ENCODE results near the gene CPN2. TPM values are rescaled to one million over a fixed set of nuclear protein-coding genes. Genes with fewer than 3 reads are reported as not detected.

CPN2 gene
- total RNA-seq, 4 donors from 2014 or later: 0.15 TPM; not detected in 3

DNA sequence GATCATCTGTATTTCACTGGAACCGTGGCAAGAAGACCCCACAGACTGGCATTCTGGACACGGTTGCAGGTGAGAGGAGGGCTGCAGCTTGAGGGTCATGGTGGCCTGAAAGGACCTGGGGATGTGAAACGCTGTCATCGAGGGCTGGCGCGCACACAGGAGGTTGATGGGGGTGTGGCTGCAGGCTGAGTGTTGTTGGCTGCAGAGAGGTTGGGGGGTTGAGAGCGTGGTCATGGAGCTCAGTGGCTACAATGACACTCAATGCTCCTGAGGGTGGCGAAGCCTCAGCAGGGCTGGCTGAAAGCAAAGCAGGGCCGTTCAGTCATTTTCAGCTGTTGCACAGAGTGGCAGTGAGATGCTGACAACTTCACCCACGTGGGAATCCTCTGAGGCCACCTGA, 21.0 kb downstream of the CPN2 start:
- TF ChIP-seq, protein P1, sequence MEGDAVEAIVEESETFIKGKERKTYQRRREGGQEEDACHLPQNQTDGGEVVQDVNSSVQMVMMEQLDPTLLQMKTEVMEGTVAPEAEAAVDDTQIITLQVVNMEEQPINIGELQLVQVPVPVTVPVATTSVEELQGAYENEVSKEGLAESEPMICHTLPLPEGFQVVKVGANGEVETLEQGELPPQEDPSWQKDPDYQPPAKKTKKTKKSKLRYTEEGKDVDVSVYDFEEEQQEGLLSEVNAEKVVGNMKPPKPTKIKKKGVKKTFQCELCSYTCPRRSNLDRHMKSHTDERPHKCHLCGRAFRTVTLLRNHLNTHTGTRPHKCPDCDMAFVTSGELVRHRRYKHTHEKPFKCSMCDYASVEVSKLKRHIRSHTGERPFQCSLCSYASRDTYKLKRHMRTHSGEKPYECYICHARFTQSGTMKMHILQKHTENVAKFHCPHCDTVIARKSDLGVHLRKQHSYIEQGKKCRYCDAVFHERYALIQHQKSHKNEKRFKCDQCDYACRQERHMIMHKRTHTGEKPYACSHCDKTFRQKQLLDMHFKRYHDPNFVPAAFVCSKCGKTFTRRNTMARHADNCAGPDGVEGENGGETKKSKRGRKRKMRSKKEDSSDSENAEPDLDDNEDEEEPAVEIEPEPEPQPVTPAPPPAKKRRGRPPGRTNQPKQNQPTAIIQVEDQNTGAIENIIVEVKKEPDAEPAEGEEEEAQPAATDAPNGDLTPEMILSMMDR (IDR thresholded peaks at IDR 0.05): no peak
- TF ChIP-seq POLR2A (IDR thresholded peaks at IDR 0.05): no peak
- Histone ChIP-seq H3K36me3 (no peaks in the 10 kb centered on the region), H3K4me3 (no peak overlapping the region), H3K4me1 (no peaks in the 10 kb centered on the region), H3K27me3 (no peaks in the 10 kb centered on the region), H3K27ac (no peak overlapping the region), H3K9me3 (no peaks in the 10 kb centered on the region)
- no peak for DNase-seq
- intact Hi-C loops (cut with DNase I; ENCODE audit: low total_unique reads): no loop called here

DNA sequence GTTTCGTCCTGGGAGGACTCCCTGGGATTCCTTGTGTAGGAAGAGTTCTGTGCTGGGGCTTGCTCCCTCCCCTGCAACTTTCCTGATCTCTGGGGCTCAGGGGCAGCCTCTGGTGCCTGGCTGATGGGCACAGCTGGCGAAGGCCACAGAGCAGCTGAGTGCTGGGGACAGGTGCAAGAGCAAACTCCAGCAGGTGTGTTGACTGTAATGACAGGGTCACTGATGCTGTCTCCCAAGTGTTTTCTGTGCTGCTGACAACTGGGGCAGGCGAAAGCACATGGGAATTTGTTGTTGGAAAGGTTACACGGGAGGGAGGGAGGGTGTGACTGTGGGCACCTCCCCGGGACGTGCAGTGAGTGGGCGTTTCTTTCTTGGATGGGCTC, 21.6 kb downstream of the CPN2 start:
- H3K36me3 ChIP-seq: no peaks in the 10 kb centered on the region
- H3K4me1 ChIP-seq: no peaks in the 10 kb centered on the region
- H3K9me3 ChIP-seq: no peaks in the 10 kb centered on the region
- H3K4me3 ChIP-seq: no peak overlapping the region
- intact Hi-C loops (cut with DNase I; ENCODE audit: low total_unique reads): no loop called here
- no peak overlapping the region for H3K27ac ChIP-seq
- H3K27me3 ChIP-seq: no peaks in the 10 kb centered on the region
- TF ChIP-seq, protein P1 (IDR thresholded peaks at IDR 0.05): no peak
- TF ChIP-seq POLR2A (IDR thresholded peaks at IDR 0.05): no peak
- DNase-seq: no peak

DNA sequence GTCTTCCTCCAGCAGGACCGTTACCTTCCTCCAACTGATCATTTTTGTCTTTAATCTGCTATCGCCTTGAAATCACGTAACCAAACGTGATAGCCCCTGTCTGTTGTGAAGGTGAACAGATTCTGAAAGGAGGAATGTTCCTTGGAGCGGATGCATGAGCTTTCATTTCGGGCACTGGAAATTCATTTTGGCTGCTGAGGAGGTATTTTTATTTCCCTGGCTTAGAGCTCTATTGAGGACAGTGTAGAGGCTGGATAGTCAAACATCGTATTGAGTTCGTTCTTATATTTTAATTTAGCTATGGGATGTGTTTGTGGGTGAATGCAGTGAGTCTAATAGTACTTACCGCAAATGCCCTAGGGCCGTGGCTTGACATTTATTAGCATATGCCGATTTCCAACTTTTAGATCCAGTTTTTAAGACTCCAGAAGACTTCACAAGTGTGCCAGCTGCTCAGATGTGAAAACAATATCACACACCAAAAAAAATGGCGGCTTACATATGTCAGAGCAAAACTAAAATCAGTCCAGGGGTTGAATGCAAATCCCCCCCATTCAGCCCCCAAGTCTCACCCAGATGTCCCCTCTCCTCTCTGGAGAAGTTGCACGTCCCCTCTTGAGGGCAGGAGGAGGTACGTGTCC, 22.1 kb downstream of the CPN2 start:
- Histone ChIP-seq H3K27ac (no peak overlapping the region), H3K4me1 (no peaks in the 10 kb centered on the region), H3K9me3 (no peaks in the 10 kb centered on the region), H3K27me3 (no peaks in the 10 kb centered on the region), H3K4me3 (no peak overlapping the region), H3K36me3 (no peaks in the 10 kb centered on the region)
- TF ChIP-seq, protein P1 (IDR thresholded peaks at IDR 0.05): no peak
- intact Hi-C loops (cut with DNase I; ENCODE audit: low total_unique reads): no loop called here
- no peak for DNase-seq

DNA sequence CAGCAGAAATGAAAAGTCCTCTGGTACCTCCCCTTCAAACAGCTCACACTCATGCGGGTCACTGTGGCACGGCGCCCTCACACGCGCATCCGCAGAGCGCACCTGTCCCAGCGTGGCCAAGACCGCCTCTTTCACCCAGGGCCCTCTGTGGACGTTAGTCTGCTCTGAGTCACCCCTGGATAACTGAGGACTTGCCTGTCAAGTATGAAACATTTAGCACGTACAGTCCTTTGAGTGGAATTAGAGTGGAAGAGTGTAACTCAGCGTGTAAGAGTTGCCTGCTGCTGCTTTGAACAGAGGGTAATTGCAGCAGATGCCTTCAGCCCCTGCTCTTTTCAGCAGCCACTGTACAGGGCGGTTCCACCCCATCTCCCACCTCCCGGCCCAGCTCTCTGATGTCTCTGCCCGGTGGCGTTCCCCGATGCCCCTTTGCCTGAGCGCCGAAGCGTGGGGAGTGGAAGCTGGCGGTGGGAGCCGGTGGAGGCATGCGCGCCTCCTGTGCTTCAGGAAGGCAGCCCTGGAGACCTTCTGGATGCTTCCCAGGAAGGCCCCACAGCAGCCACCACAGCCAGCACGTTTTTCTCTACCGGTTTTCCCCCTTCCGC, 23.0 kb downstream of the CPN2 start:
- DNase-seq: no peak
- H3K36me3 ChIP-seq: no peaks in the 10 kb centered on the region
- no peak overlapping the region for H3K4me3 ChIP-seq
- H3K27ac ChIP-seq: no peak overlapping the region
- no peaks in the 10 kb centered on the region for H3K4me1 ChIP-seq
- no peaks in the 10 kb centered on the region for H3K9me3 ChIP-seq
- H3K27me3 ChIP-seq: no peaks in the 10 kb centered on the region
- TF ChIP-seq, protein P1 (IDR thresholded peaks at IDR 0.05): no peak
- TF ChIP-seq POLR2A (IDR thresholded peaks at IDR 0.05): no peak
- intact Hi-C loops (cut with DNase I; ENCODE audit: low total_unique reads): no loop called here

DNA sequence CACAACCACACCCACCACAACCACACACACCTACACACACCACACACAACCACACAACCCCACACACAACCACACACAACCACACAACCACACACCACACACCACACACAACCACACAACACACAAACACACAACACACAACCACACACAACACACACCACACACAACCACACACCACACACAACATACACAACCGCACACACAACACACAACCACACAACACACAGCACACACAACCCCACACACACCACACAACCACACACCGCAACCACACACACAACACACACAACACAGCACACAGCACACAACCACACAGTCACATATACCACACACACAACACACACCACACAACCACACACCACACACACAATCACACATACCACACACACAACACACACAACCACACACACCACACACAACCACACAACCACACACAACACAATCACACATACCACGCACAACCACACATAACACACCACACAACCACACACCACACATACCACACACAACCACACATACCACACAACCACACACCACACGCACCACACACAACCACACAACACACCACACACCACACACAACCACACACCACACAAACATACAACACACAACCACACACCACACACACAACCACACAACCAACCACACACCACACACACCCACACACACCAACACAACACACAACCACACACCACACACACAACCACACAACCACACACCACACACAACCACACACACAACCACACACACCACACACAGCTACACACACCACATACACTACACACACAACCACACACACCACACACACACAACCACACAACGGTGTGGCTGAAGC, 23.7 kb downstream of the CPN2 start:
- H3K4me3 ChIP-seq: no peak overlapping the region
- no peaks in the 10 kb centered on the region for H3K27me3 ChIP-seq
- no peaks in the 10 kb centered on the region for H3K36me3 ChIP-seq
- DNase-seq: no peak
- H3K9me3 ChIP-seq: no peaks in the 10 kb centered on the region
- no peaks in the 10 kb centered on the region for H3K4me1 ChIP-seq
- TF ChIP-seq, protein P1 (IDR thresholded peaks at IDR 0.05): no peak
- TF ChIP-seq POLR2A (IDR thresholded peaks at IDR 0.05): no peak
- intact Hi-C loops (cut with DNase I; ENCODE audit: low total_unique reads): no loop called here
- no peak overlapping the region for H3K27ac ChIP-seq

Measured in uterus (tissue), 4 donors.